Ammon's horn (tissue), 1 donor: ENCODE results near the gene NXPE2.

Experiments used
- DNase-seq: peaks from one replicate; pipeline ENCODE4 v3.0.0-alpha.2; 2016; ENCODE audit warnings: low spot score

NXPE2 gene

DNA sequence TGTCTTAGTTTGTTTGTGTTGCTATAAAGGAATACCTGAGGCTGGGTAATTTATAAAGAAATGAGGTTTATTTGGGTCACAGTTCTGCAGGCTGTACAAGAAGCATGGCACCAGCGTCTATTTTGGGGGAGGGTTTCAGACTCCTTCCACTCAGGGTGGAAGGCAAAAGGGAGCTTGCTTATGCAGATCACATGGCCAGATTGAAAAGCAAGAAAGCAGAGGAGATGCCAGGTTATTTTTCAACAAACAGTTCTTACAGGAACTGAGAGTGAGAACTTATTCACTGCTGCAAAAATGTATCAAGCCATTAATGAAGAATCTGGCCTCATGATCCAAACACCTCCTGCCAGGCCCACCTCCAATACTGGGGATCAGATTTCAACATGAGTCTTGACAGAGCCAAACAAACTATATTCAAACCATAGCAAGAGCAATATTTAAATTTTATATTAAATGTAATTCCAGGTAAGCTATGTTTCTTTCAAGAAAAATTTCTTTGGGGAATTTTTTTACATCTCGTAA lies 66.9 kb downstream of the NXPE2 start:
- DNase-seq: no peak

DNA sequence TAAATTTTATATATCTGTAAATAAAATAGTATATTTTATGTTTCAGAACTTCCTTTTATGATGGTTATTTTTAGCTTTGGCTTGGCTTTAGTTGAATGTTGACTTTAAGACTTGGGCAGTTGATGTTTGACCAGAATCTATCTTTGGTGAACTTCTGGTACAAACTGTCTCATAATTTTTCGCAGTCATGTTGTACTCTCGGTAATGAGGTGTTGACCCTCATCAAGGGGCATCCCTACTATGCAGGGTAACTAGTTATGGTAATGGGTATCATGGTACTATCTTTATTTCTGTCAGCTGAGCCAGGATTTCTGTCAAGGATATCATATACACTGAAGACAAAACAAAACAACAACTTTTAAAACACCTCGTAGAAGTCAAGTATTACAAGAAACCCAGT lies 67.7 kb downstream of the NXPE2 start:
- DNase-seq: no peak
